SIG-M5 treated with dmso at 0.1 percent for 504 hours (cell line): Measurements from ENCODE around the gene FAM219A.
"Not testable (repeated sequence)": the region's sequence is repeated elsewhere in the genome, so short reads cannot be mapped to it uniquely, and the experiment has no call there.

Experiments
- DNase-seq: peaks from one replicate; lab custom pipeline; 2025; ENCODE audit not compliant: unreplicated experiment; lab: John Stamatoyannopoulos, UW

The FAM219A gene

DNA sequence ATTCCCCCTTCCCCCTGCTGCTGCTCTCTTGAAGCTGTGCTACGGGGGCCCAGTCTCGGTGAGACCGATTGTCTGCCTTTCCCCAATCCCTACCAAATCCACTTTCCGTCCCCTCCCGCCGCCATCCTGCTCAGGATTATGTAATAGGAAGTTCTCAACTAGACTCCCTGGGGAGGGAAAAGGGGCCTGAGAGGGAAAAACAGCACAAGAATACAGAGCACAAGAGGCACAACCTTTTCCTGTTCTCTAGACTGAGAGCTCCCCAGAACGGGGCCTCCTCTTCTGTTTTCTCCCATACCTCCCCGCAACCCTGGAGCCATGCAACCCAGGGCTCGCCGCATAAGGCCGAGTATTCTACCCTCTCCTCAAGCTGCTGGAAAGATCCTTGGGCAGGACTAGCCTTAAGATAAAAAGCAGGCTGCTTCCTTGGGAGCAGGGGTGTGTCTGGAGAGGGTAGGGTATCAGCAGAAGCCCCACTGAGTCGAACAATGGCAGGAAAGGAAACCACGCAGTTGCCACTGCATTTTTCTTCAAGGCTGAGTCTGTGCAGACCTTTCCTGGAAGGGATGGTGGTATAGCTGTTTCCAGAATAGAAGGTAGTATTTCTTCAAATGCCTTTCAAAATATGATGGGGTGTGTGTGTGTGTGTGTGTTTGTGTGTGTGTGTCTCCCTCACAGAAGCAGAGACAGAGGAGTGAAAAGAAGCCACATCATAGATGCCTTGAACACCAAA is 94.6 kb downstream of the FAM219A start:
- DNase-seq, result no peak

- DNase-seq, result no peak
These were observed 95.7 kb downstream of the FAM219A start for GRCh38 chr9:34362614-34363214.

- not testable (repeated sequence) for DNase-seq
These were observed 105.4 kb downstream of the FAM219A start for GRCh38 chr9:34352957-34353356.

- DNase-seq, result not testable (repeated sequence)
These were observed 106.2 kb downstream of the FAM219A start for GRCh38 chr9:34352122-34352652.

GRCh38 chr9:34349324-34349723 is 109.0 kb downstream of the FAM219A start:
- no peak for DNase-seq
